Cardiac muscle cell (in vitro differentiated cells and primary cell): ENCODE measurements around the gene ZNF699. TPM values are rescaled to one million over a fixed set of nuclear protein-coding genes. Genes with fewer than 3 reads are reported as not detected.
"Not testable (repeated sequence)": the region's sequence is repeated elsewhere in the genome, so short reads cannot be mapped to it uniquely, and the experiment has no call there.

Source experiments
- DNase-seq, 2 donors: peaks; one replicate each; pipeline versions ENCODE4 v3.0.0 to v3.0.0-alpha.2; 2010 to 2017; ENCODE audit warnings: low read depth in 1 of 2, low spot score in 1 of 2
- H3K27ac ChIP-seq: fragments of 200-600 bp; sonication (generic); 2 replicates; pipeline ENCODE4 v1.5.1; 2016
- H3K27me3 ChIP-seq: fragments of 200-600 bp; sonication (generic); 2 replicates; pipeline ENCODE4 v1.6.0; 2016; ENCODE audit warnings: control low read depth
- H3K36me3 ChIP-seq: fragments of 200-600 bp; sonication (generic); 2 replicates; pipeline ENCODE4 v1.5.1; 2016; ENCODE audit warnings: control low read depth
- H3K4me1 ChIP-seq: fragments of 200-600 bp; sonication (generic); 2 replicates; pipeline ENCODE4 v1.8.1; 2017; ENCODE audit warnings: low read depth, mild to moderate bottlenecking, mixed run types
- H3K4me3 ChIP-seq: fragments of 200-600 bp; sonication (generic); 2 replicates; pipeline ENCODE4 v1.5.1; 2016; ENCODE audit warnings: mild to moderate bottlenecking
- H3K9me3 ChIP-seq: fragments of 200-600 bp; sonication (generic); 2 replicates; pipeline ENCODE4 v1.5.1; 2017; ENCODE audit warnings: low read depth, mild to moderate bottlenecking, control low read depth
- polyA plus RNA-seq: library from polyadenylated mRNA; unstranded; fragments of >200 nt; fragmentation: Nextera tagmentation; extraction: Ambion mirVana; gene quantifications from 2 replicates; pipeline ENCODE4 v1.2.1, GENCODE V29; 2016
- total RNA-seq: library from RNA; depleted of rRNA; stranded (reverse); fragments of >200 nt; gene quantifications from 2 replicates; pipeline ENCODE4 v1.2.3, GENCODE V29; 2016
- TF ChIP-seq, protein P1 (sequence below): IDR thresholded peaks from 2 replicates; pipeline ENCODE4 v1.5.1; 2012; ENCODE audit warnings: low read depth, mild to moderate bottlenecking, low read length

ZNF699 gene
- total and polyA plus RNA-seq, 2 experiments from 2014 or later, result 3.2 to 17.1 TPM

DNA sequence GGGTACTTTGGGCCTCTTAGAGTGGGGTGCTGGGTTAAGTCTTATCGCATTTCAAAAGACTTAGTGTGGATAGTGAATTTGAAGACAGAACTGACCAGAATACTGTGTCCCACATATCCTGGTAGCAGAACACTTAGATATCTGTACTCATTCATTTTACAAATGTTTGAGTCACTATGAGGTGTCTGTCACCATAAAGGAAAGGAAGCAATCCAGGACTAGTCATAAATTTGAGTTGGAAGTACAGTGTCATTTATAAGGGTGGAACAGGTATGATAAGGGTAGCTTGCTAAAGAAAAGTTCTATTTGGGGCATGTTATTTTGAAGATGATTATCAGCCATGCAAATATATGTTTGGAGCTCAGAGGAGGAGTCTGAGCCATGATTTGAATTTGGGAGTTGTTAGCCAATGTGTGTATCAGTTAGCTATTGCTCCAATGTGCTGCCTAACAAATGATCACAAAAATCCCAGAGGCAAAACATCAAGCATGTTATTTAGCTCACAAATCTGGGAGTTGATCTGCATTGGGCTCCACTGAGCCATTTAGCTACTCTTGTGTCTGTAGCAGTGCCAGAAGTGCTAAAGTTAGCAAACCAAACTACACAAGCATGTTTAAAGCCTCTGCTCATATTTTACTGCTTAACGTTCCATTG is 20.3 kb downstream of the ZNF699 start:
- TF ChIP-seq, protein P1, sequence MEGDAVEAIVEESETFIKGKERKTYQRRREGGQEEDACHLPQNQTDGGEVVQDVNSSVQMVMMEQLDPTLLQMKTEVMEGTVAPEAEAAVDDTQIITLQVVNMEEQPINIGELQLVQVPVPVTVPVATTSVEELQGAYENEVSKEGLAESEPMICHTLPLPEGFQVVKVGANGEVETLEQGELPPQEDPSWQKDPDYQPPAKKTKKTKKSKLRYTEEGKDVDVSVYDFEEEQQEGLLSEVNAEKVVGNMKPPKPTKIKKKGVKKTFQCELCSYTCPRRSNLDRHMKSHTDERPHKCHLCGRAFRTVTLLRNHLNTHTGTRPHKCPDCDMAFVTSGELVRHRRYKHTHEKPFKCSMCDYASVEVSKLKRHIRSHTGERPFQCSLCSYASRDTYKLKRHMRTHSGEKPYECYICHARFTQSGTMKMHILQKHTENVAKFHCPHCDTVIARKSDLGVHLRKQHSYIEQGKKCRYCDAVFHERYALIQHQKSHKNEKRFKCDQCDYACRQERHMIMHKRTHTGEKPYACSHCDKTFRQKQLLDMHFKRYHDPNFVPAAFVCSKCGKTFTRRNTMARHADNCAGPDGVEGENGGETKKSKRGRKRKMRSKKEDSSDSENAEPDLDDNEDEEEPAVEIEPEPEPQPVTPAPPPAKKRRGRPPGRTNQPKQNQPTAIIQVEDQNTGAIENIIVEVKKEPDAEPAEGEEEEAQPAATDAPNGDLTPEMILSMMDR, result no peak
- no peaks in the 10 kb centered on the region for H3K4me1 ChIP-seq
- DNase-seq, result no peak
- H3K27me3 ChIP-seq, result no peaks in the 10 kb centered on the region
- H3K27ac ChIP-seq, result no peak overlapping the region
- H3K36me3 ChIP-seq, result no peaks in the 10 kb centered on the region
- H3K4me3 ChIP-seq, result no peak overlapping the region
- peaks cover 2% of the 10 kb centered on the region for H3K9me3 ChIP-seq

DNA sequence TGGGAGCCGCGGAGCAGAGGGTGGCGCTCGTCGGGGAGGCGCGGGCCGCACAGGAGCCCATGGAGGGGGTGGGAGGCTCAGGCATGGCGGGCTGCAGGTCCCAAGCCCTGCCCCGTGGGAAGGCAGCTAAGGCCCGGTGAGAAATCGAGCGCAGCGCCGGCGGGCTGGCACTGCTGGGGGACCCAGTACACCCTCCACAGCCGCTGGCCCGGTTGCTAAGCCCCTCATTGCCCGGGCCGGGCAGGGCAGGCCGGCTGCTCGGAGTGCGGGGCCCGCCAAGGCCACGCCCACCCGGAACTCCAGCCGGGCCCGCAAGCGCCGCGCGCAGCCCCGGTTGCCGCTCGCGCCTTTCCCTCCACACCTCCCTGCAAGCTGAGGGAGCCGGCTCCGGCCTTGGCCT is 26.2 kb downstream of the ZNF699 start:
- H3K27me3 ChIP-seq, result not testable (repeated sequence)

DNA sequence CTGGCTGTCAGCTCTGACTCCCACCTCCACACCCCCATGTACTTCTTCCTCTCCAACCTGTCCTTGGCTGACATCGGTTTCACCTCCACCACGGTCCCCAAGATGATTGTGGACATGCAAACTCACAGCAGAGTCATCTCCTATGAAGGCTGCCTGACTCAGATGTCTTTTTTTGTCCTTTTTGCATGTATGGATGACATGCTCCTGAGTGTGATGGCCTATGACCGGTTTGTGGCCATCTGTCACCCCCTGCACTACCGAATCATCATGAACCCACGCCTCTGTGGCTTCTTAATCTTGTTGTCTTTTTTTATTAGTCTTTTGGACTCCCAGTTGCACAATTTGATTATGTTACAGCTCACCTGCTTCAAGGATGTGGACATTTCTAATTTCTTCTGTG is 58.4 kb downstream of the ZNF699 start:
- no peaks in the 10 kb centered on the region for H3K36me3 ChIP-seq
- no peaks in the 10 kb centered on the region for H3K4me1 ChIP-seq
- no peak overlapping the region for H3K4me3 ChIP-seq
- H3K9me3 ChIP-seq, result no peaks in the 10 kb centered on the region
- H3K27ac ChIP-seq, result no peak overlapping the region
- no peak for DNase-seq
- TF ChIP-seq, protein P1, result no peak
- no peaks in the 10 kb centered on the region for H3K27me3 ChIP-seq

More for the DNA sequence above, 26.2 kb downstream of the ZNF699 start:
- not testable (repeated sequence) for H3K9me3 ChIP-seq, H3K4me3 ChIP-seq, H3K4me1 ChIP-seq, DNase-seq, H3K27ac ChIP-seq, H3K36me3 ChIP-seq

DNA sequence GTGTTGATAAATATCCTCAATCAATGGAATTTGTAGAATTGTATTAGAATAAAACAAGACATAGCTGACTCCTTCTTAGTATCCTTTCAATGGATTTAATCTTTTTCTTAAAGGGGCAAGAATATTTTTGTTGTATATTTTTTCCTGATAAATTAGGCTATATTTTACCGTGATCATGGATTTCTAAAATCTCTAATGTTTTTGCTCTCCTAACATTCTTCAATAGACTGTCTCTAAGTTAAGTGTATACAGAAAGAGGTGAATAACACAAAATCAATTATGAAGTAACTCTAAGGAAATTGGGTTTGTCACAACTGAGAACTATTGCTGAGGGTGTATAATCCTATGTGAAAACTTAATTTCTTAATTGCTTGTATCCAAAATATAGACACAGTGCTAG is 59.0 kb downstream of the ZNF699 start, which contains the start of gene OR7E24:
Gene OR7E24 (plus strand): TSS at position 301 of the 400 bp plus-strand sequence. CDS start 114 bp downstream, outside the sequence.
- no peaks in the 10 kb centered on the region for H3K4me1 ChIP-seq
- H3K27ac ChIP-seq, result no peak within 1 kb of the TSS
- no peaks in the 10 kb centered on the region for H3K27me3 ChIP-seq
- H3K4me3 ChIP-seq, result no peak within 1 kb of the TSS
- no peak for DNase-seq
- H3K36me3 ChIP-seq, result no peaks in the 10 kb centered on the region
- H3K9me3 ChIP-seq, result no peaks in the 10 kb centered on the region
- TF ChIP-seq, protein P1, result no peak

Other genes with a start within 250 kb of the ZNF699 start
- gene OR1M1, start 222.8 kb downstream of the ZNF699 start, total RNA-seq, result not detected in 2 replicates
- not detected in 2 replicates for gene OR1M1, start 222.8 kb downstream of the ZNF699 start, polyA plus RNA-seq
- not detected in 2 replicates for gene OR7G2, start 202.4 kb downstream of the ZNF699 start, total RNA-seq
- gene OR7G2, start 202.4 kb downstream of the ZNF699 start, polyA plus RNA-seq, result not detected in 2 replicates
- gene OR7G1, start 194.1 kb downstream of the ZNF699 start, total RNA-seq, result not detected in 2 replicates
- gene OR7G1, start 194.1 kb downstream of the ZNF699 start, polyA plus RNA-seq, result not detected in 2 replicates
- gene OR7G3, start 182.9 kb downstream of the ZNF699 start, total RNA-seq, result not detected in 2 replicates
- gene OR7G3, start 182.9 kb downstream of the ZNF699 start, polyA plus RNA-seq, result not detected in 2 replicates
- 15.0 and 23.3 TPM in 2 replicates for gene ZNF317, start 169.4 kb downstream of the ZNF699 start, total RNA-seq
- 14.1 and 20.7 TPM in 2 replicates for gene ZNF317, start 169.4 kb downstream of the ZNF699 start, polyA plus RNA-seq
- gene OR7D2, start 130.9 kb downstream of the ZNF699 start, total RNA-seq, result 0.04 and 0.15 TPM in 2 replicates
- gene OR7D2, start 130.9 kb downstream of the ZNF699 start, polyA plus RNA-seq, result 1.6 TPM in 1 of 2 replicates, not detected in the other
- gene OR7D4, start 90.2 kb downstream of the ZNF699 start, total RNA-seq, result not detected in 2 replicates
- not detected in 2 replicates for gene OR7D4, start 90.2 kb downstream of the ZNF699 start, polyA plus RNA-seq
- not detected in 2 replicates for gene OR7E24, start 58.9 kb downstream of the ZNF699 start, total RNA-seq
- gene OR7E24, start 58.9 kb downstream of the ZNF699 start, polyA plus RNA-seq, result not detected in 2 replicates
- gene ZNF559, start 14.3 kb upstream of the ZNF699 start, total RNA-seq, result 3.1 and 3.4 TPM in 2 replicates
- 5.1 and 7.4 TPM in 2 replicates for gene ZNF559, start 14.3 kb upstream of the ZNF699 start, polyA plus RNA-seq
- 2.9 and 3.9 TPM in 2 replicates for gene ZNF177, start 53.2 kb upstream of the ZNF699 start, total RNA-seq
- 3.6 and 3.7 TPM in 2 replicates for gene ZNF177, start 53.2 kb upstream of the ZNF699 start, polyA plus RNA-seq
- 13.0 and 19.2 TPM in 2 replicates for gene ZNF266, start 125.7 kb upstream of the ZNF699 start, total RNA-seq
- gene ZNF266, start 125.7 kb upstream of the ZNF699 start, polyA plus RNA-seq, result 18.4 and 23.1 TPM in 2 replicates
- gene ZNF560, start 188.8 kb upstream of the ZNF699 start, total RNA-seq, result 0.35 and 0.80 TPM in 2 replicates
- gene ZNF560, start 188.8 kb upstream of the ZNF699 start, polyA plus RNA-seq, result 0.50 and 1.5 TPM in 2 replicates
- 13.9 and 16.2 TPM in 2 replicates for gene ZNF426, start 228.8 kb upstream of the ZNF699 start, total RNA-seq
- gene ZNF426, start 228.8 kb upstream of the ZNF699 start, polyA plus RNA-seq, result 16.1 and 21.5 TPM in 2 replicates